ENCODE results near the gene USP20.

DNA sequence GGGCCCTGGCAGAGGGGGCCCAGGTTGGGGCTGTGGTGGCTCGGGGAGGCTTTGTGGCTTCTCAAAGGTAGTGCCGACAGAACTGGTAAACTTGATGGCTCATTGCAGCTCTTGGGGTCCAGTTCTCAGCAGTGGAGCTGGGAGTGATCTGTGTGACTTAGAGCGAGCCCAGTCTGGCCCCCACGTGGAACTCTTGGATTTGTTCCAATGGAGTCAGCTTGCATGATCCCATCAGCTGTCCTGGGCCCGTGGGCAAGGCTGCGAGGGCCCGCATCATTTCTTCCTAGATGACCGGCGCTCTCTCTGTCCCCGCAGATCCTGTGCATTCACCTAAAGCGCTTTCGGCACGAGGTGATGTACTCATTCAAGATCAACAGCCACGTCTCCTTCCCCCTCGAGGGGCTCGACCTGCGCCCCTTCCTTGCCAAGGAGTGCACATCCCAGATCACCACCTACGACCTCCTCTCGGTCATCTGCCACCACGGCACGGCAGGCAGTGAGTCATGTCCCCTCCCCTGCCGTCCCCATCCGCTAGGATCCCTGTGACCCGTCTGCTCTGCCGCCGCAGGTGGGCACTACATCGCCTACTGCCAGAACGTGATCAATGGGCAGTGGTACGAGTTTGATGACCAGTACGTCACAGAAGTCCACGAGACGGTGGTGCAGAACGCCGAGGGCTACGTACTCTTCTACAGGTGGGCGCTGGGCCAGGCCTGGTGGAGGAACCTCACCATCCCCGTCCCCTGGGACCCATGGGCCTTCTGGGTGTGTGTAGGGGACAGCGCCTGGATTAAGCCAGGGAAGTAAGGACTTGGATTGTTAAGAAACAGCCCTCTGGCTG is 39.2 kb downstream of the USP20 start:
- no peak for TF ChIP-seq BHLHE40 (IDR thresholded peaks at IDR 0.05; ENCODE audit: borderline replicate concordance)
- no peak for TF ChIP-seq NFRKB (IDR thresholded peaks at IDR 0.05)
- no peak for TF ChIP-seq SP1 (IDR thresholded peaks at IDR 0.05)
- TF ChIP-seq L3MBTL2 (conservative IDR thresholded peaks at IDR 0.05) = no peak
- no peak for TF ChIP-seq FOXM1 (IDR thresholded peaks at IDR 0.05; ENCODE audit: borderline replicate concordance)
- TF ChIP-seq LEF1 (IDR thresholded peaks at IDR 0.05; ENCODE audit: borderline replicate concordance) = no peak
- TF ChIP-seq SUZ12 (IDR thresholded peaks at IDR 0.05) = no peak
- TF ChIP-seq ELF4 (IDR thresholded peaks at IDR 0.05) = no peak
- TF ChIP-seq FOXA1 (IDR thresholded peaks at IDR 0.05) = no peak
- TF ChIP-seq HDGF (IDR thresholded peaks at IDR 0.05; ENCODE audit: borderline replicate concordance) = no peak
- TF ChIP-seq TARDBP (IDR thresholded peaks at IDR 0.05) = no peak
- no peak for TF ChIP-seq PKNOX1 (IDR thresholded peaks at IDR 0.05)
